ENCODE data around the gene VPREB3.

The VPREB3 gene

DNA sequence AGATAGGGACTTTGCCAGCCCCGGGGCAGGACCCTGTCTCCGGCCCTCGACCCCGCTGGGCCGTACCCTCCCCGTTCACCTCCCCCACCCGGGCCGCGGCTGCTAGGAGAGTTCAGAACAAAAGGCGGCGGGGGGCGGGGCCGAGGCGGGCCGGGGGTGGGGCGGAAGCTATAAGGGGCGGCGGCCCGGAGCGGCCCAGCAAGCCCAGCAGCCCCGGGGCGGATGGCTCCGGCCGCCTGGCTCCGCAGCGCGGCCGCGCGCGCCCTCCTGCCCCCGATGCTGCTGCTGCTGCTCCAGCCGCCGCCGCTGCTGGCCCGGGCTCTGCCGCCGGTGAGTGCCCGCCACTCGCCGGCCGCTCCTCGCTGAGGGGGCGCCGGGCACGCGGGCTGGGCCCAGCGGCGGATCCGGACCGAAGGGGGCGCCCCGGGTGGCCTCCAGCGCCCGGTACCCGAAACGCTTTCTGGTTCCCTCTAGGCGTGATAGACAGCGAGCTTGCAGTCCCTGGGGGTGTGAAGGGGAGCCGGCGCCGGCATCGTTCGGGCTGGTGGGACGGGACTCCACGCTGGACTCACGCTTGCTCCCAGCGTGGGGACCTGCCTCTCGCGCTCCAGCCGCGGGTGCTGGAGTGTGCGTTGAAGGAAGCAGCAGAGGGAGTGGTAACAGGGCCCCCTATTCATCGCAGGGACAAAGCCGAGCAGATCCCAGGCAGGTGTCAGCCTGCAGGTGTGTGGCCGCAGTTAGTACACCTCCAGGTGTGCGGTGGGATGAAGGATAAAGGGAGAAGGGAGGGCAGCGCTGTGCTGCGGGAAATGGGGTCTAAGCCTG, 18.6 kb upstream of the VPREB3 start, which contains the start of gene MMP11:
Gene MMP11 (plus strand): TSS at position 201 of the 825 bp plus-strand sequence. CDS start 22 bp downstream, at position 223.
- H3K4me1 ChIP-seq (ENCODE audit: insufficient read depth, low read length), result peaks cover 42% of the 10 kb centered on the region
- peak within 1 kb of the TSS; percentile 61 for H3K9ac ChIP-seq (ENCODE audit: low read length)
- H3K27ac ChIP-seq (ENCODE audit: low read depth, low read length), result peak within 1 kb of the TSS; percentile 68
- no peaks in the 10 kb centered on the region for H3K27me3 ChIP-seq (ENCODE audit: control insufficient read depth in 1 of 2, insufficient read depth in 2 of 2, low read length in 2 of 2)
- H3K4me3 ChIP-seq (ENCODE audit: low read depth in 1 of 2, low read length in 2 of 2), result peak within 1 kb of the TSS; percentile 66 to 88
- H3K9me3 ChIP-seq (ENCODE audit: low read length), result no peaks in the 10 kb centered on the region
- no peaks in the 10 kb centered on the region for H3K36me3 ChIP-seq (ENCODE audit: insufficient read depth, low read length)

- Histone ChIP-seq H3K36me3 (ENCODE audit: insufficient read depth, low read length) (no peaks in the 10 kb centered on the region), H3K4me1 (ENCODE audit: insufficient read depth, low read length) (peaks cover 38% of the 10 kb centered on the region), H3K9me3 (ENCODE audit: low read length) (no peaks in the 10 kb centered on the region), H3K27me3 (ENCODE audit: control insufficient read depth in 1 of 2, insufficient read depth in 2 of 2, low read length in 2 of 2) (no peaks in the 10 kb centered on the region), H3K4me3 (ENCODE audit: low read depth in 1 of 2, low read length in 2 of 2) (peak overlapping the region; percentile 43 to 88), H3K27ac (ENCODE audit: low read depth, low read length) (no peak overlapping the region), H3K9ac (ENCODE audit: low read length) (no peak overlapping the region)
Observed at GRCh38 chr22:23772315-23772648, 18.1 kb upstream of the VPREB3 start.

DNA sequence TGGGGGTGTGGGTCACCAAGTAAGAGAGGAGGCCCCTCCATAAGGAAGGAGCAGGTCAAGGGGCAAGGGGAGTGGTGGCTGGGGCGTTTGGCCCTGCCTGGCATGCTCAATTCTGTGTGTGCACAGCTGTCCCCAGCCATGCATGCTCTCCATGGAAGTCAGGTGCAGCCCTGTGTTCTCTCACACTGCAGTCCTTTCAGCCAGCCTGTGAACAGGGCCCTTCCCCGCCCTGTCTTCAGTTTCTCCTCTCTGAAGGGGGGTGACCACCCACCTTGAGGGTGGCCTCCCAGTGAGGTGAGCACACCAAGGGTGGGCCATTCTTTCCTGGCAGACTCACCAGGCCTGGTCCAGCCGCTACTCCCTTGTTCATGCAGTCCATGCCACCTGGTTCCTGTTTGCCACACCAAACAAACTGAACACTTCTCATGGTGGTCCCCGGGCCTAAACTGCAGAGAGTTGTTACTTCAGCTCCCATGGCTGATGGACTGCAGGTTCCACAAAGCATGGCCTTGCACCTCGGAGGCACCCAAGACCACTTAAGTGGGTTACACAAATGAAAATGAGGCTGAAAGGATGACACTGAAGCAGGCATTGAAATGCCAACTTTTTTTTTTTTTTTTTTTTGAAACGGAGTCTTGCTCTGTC, 15.2 kb upstream of the VPREB3 start:
- H3K27me3 ChIP-seq (ENCODE audit: control insufficient read depth in 1 of 2, insufficient read depth in 2 of 2, low read length in 2 of 2), result no peaks in the 10 kb centered on the region
- peaks cover 32% of the 10 kb centered on the region for H3K4me1 ChIP-seq (ENCODE audit: insufficient read depth, low read length)
- H3K36me3 ChIP-seq (ENCODE audit: insufficient read depth, low read length), result no peaks in the 10 kb centered on the region
- no peak overlapping the region for H3K4me3 ChIP-seq (ENCODE audit: low read depth in 1 of 2, low read length in 2 of 2)
- H3K9ac ChIP-seq (ENCODE audit: low read length), result no peak overlapping the region
- H3K27ac ChIP-seq (ENCODE audit: low read depth, low read length), result peak overlapping the region; percentile 44
- no peaks in the 10 kb centered on the region for H3K9me3 ChIP-seq (ENCODE audit: low read length)

DNA sequence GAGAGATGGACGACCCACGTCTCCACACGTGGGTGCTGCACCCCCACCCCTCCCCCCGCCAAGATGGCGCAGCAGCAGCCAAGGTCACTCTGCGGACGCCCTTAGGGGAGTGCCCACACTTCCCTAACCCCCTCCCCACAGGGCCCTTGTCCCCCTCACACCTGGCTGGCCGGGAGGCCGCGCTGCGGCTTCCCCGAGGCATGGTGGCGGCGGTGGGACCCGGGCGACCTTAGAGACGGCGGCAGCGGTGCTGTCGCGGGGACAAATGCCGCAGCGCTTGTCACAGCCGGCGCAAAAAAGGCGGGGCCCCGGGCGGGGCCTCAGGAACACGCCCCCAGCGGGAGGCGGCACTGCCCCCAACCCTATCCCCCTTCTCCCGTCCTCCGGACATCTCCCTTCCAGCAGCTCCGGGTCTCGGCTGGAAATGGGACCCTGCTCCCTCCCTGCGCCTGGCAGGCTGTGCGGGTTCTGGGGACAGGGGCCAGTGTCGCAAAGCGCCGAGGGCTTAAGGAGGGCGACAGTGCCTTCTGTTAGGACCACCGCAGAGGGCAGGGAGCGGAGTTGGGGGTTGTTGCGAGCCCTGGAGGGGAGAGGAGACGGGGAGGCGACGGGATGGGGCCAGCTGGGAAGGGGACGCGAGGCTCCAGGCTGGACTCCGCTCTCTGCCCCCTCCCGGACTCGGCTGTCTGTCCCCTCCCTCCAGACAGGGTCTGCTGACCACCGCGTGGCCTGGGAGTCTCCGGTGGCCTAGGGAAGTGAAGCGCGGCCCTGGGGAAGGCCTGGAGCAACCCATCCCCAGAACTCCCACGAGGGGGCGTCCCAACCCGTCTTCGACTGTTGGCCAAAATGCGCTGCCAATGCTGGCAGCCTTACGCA, 13.7 kb upstream of the VPREB3 start, which contains the start of gene CHCHD10:
Gene CHCHD10 (minus strand): TSS at position 300 of the 876 bp plus-strand sequence. CDS start 98 bp downstream, at position 202.
- H3K27ac ChIP-seq (ENCODE audit: low read depth, low read length), result peak within 1 kb of the TSS; percentile 94
- no peaks in the 10 kb centered on the region for H3K9me3 ChIP-seq (ENCODE audit: low read length)
- no peaks in the 10 kb centered on the region for H3K27me3 ChIP-seq (ENCODE audit: control insufficient read depth in 1 of 2, insufficient read depth in 2 of 2, low read length in 2 of 2)
- H3K36me3 ChIP-seq (ENCODE audit: insufficient read depth, low read length), result no peaks in the 10 kb centered on the region
- peak within 1 kb of the TSS; percentile 71 for H3K9ac ChIP-seq (ENCODE audit: low read length)
- H3K4me1 ChIP-seq (ENCODE audit: insufficient read depth, low read length), result peaks cover 28% of the 10 kb centered on the region
- H3K4me3 ChIP-seq (ENCODE audit: low read depth in 1 of 2, low read length in 2 of 2), result peak within 1 kb of the TSS; percentile 59 to 77

DNA sequence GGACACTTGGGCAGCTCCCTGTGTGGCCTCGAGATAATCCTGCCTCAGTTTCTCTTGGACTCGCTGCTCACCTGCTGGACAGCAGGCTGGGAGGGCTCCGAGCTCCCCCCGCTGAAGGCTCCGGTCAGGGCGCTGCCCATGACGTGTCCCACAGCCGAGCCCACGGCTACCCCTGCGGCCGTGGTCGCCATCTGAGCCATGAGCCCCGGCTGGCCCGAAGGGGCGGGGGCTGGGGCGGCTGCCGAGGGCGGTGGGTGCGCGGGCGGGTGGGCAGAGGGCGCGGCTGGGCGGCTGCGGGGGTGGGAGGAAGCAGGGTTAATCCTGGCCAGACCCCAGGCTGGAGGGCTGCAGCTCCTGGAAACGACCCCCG, 13.1 kb upstream of the VPREB3 start:
- Histone ChIP-seq H3K27ac (ENCODE audit: low read depth, low read length) (peak overlapping the region; percentile 94), H3K4me1 (ENCODE audit: insufficient read depth, low read length) (peaks cover 28% of the 10 kb centered on the region), H3K4me3 (ENCODE audit: low read depth in 1 of 2, low read length in 2 of 2) (peak overlapping the region; percentile 59 to 77), H3K27me3 (ENCODE audit: control insufficient read depth in 1 of 2, insufficient read depth in 2 of 2, low read length in 2 of 2) (no peaks in the 10 kb centered on the region), H3K9ac (ENCODE audit: low read length) (peak overlapping the region; percentile 71), H3K9me3 (ENCODE audit: low read length) (no peaks in the 10 kb centered on the region), H3K36me3 (ENCODE audit: insufficient read depth, low read length) (no peaks in the 10 kb centered on the region)

DNA sequence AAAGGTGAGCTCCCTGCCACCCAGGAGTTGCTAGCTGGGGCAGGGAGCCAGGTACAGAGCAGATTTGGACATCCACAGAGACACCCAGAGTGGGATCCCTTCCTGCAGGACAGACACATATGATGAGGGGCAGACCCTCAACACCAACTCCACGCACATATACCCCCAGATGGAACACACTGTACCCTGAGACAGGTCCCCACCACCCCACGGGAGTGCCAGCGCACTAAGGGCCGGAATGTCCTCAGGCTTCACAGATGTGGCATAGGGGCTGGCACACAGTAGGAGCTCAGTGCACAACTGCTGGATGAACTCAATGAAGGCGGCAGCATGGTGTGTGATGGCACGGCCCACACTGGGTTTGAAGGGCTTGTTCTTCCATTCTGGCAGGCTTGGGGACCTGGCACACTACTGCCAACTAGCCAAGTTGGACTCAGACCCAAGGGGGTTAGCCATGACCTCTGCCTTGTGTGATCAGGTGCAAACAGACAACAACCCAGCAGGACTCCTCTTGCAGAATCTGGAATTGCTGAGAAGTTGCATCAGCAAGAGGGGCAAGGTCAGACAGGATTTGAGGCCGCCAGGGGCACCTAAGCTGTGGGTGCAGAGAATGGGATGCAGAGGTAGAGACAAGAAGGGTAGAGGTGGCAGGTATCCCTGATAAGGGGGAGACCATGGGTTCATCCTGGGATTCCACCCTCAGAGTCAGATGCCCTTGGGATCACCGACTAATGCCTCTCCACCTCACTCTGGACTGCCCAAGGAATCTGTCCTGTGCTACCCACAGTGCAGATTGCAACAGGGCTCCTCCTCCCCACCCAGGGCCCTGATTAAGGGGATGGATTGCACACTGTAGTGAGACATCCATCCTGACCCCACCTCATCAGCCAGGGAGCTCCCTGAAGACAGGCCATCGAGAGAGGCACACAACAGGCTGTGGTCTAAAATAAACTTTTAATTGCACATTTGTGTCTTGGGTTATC, 11.0 kb upstream of the VPREB3 start:
- no peaks in the 10 kb centered on the region for H3K9me3 ChIP-seq (ENCODE audit: low read length)
- no peak overlapping the region for H3K27ac ChIP-seq (ENCODE audit: low read depth, low read length)
- H3K9ac ChIP-seq (ENCODE audit: low read length), result no peak overlapping the region
- H3K4me3 ChIP-seq (ENCODE audit: low read depth in 1 of 2, low read length in 2 of 2), result no peak overlapping the region
- no peaks in the 10 kb centered on the region for H3K36me3 ChIP-seq (ENCODE audit: insufficient read depth, low read length)
- no peaks in the 10 kb centered on the region for H3K27me3 ChIP-seq (ENCODE audit: control insufficient read depth in 1 of 2, insufficient read depth in 2 of 2, low read length in 2 of 2)
- H3K4me1 ChIP-seq (ENCODE audit: insufficient read depth, low read length), result peaks cover 28% of the 10 kb centered on the region

GRCh38 chr22:23763954-23764353, 9.7 kb upstream of the VPREB3 start:
- Histone ChIP-seq H3K9ac (ENCODE audit: low read length) (no peak overlapping the region), H3K9me3 (ENCODE audit: low read length) (no peaks in the 10 kb centered on the region), H3K27me3 (ENCODE audit: control insufficient read depth in 1 of 2, insufficient read depth in 2 of 2, low read length in 2 of 2) (no peaks in the 10 kb centered on the region), H3K27ac (ENCODE audit: low read depth, low read length) (no peak overlapping the region), H3K36me3 (ENCODE audit: insufficient read depth, low read length) (no peaks in the 10 kb centered on the region), H3K4me3 (ENCODE audit: low read depth in 1 of 2, low read length in 2 of 2) (peak overlapping the region in 1 of 2 donors; percentile 22), H3K4me1 (ENCODE audit: insufficient read depth, low read length) (peaks cover 22% of the 10 kb centered on the region)

GRCh38 chr22:23763579-23763945, 9.3 kb upstream of the VPREB3 start:
- Histone ChIP-seq H3K4me3 (ENCODE audit: low read depth in 1 of 2, low read length in 2 of 2) (peak overlapping the region in 1 of 2 donors; percentile 22), H3K27me3 (ENCODE audit: control insufficient read depth in 1 of 2, insufficient read depth in 2 of 2, low read length in 2 of 2) (no peaks in the 10 kb centered on the region), H3K27ac (ENCODE audit: low read depth, low read length) (no peak overlapping the region), H3K36me3 (ENCODE audit: insufficient read depth, low read length) (no peaks in the 10 kb centered on the region), H3K9me3 (ENCODE audit: low read length) (no peaks in the 10 kb centered on the region), H3K4me1 (ENCODE audit: insufficient read depth, low read length) (peaks cover 18% of the 10 kb centered on the region), H3K9ac (ENCODE audit: low read length) (no peak overlapping the region)

DNA sequence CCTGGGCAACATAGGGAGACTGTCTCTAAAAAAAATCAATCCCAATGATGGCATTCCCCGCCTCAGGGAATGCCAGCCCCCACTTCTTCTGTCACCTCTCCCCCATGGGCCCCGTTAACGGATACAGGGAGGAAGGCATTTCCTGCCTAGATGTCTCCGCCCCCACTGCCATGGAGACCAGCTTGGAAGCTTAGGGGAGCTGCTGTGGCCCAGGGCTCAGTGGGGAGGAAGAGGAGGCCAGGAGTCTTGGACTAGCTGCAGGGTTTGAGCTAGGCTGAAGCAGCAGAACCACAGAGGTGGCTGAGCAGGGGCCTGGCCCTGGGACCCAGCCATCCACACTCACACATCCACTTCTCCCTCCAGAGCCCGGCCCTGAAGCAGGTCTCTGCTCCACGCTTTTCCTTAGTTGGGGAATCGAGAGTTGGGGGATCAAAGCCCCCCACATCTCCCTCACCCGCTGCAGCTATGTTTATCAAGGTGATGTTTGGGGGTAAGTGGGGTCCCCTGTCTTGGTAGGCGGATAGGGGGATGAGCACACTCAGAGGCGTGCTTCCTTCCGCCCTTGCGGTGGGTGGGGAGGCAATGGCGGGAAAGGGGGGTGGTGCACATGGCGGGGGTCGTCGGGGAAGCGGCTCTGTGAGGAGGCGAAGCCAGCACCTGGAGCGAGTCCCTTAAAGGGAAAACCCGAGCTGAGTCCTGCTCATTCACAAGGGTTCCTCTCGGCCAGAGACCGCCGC, 8.8 kb upstream of the VPREB3 start, which contains the start of gene C22orf15:
Gene C22orf15 (plus strand): TSS at position 149 of the 737 bp plus-strand sequence. CDS start 317 bp downstream, at position 466.
- H3K9me3 ChIP-seq (ENCODE audit: low read length), result no peaks in the 10 kb centered on the region
- no peaks in the 10 kb centered on the region for H3K27me3 ChIP-seq (ENCODE audit: control insufficient read depth in 1 of 2, insufficient read depth in 2 of 2, low read length in 2 of 2)
- H3K27ac ChIP-seq (ENCODE audit: low read depth, low read length), result no peak within 1 kb of the TSS
- no peak within 1 kb of the TSS for H3K9ac ChIP-seq (ENCODE audit: low read length)
- H3K4me3 ChIP-seq (ENCODE audit: low read depth in 1 of 2, low read length in 2 of 2), result peak within 1 kb of the TSS in 1 of 2 donors; percentile 22
- H3K4me1 ChIP-seq (ENCODE audit: insufficient read depth, low read length), result peaks cover 16% of the 10 kb centered on the region
- no peaks in the 10 kb centered on the region for H3K36me3 ChIP-seq (ENCODE audit: insufficient read depth, low read length)

DNA sequence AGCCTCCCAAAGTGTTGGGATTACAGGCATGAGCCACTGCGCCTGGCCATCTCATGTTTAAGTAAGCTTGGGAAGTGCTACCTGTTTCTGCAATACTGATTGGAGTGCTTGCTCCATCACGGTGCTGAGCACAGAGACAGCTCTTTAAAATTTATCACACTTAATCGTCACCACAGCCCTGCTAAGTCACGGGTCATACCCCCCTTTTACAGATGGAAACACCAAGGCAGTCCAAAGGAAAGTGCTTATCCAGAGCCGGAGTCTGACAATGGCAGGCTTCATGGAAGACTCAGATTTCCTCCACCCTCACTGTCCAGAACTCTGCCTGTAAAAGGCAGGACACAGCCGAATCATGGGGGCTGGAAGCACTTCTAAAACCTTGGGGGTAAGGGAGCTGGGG, 5.8 kb upstream of the VPREB3 start:
- Histone ChIP-seq H3K27ac (ENCODE audit: low read depth, low read length) (no peak overlapping the region), H3K9me3 (ENCODE audit: low read length) (no peaks in the 10 kb centered on the region), H3K36me3 (ENCODE audit: insufficient read depth, low read length) (no peaks in the 10 kb centered on the region), H3K27me3 (ENCODE audit: control insufficient read depth in 1 of 2, insufficient read depth in 2 of 2, low read length in 2 of 2) (no peaks in the 10 kb centered on the region), H3K9ac (ENCODE audit: low read length) (no peak overlapping the region), H3K4me3 (ENCODE audit: low read depth in 1 of 2, low read length in 2 of 2) (no peak overlapping the region), H3K4me1 (ENCODE audit: insufficient read depth, low read length) (peaks cover 11% of the 10 kb centered on the region)
